22Rv1 (cell line): ENCODE measurements around the gene ASXL1.

ENCODE experiments used
- H3K27ac ChIP-seq: fragments of 450-650 bp; 2 replicates; pipeline ENCODE4 v1.5.1; 2017
- ZFX ChIP-seq: fragments of 450-650 bp; IDR thresholded peaks from 2 replicates; pipeline ENCODE4 v1.6.1; 2017; ENCODE audit warnings: antibody characterized with exemption, borderline replicate concordance
- TF ChIP-seq, protein P1 (sequence below): fragments of 450-650 bp; IDR thresholded peaks from 2 replicates; pipeline ENCODE4 v1.5.1; 2017; ENCODE audit warnings: mild to moderate bottlenecking

ASXL1 gene

DNA sequence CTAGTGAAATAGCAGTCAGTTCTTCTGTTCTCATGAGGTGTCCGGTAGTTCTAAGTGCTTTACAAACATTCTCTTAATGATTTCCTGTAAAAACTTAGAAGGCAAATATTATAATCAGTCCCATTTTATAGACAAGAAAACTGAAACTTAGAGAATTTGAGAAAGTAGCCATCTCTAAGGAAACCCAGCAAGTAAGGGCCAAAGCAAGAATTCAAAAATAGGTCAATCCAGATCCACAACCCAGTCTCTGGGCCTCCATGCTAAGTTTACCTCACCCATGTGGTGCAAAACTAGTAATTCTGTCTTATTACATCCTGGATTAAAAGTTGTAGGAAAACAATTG is 27.6 kb upstream of the ASXL1 start:
- peak overlapping the region; percentile 94 for H3K27ac ChIP-seq
- TF ChIP-seq, protein P1, sequence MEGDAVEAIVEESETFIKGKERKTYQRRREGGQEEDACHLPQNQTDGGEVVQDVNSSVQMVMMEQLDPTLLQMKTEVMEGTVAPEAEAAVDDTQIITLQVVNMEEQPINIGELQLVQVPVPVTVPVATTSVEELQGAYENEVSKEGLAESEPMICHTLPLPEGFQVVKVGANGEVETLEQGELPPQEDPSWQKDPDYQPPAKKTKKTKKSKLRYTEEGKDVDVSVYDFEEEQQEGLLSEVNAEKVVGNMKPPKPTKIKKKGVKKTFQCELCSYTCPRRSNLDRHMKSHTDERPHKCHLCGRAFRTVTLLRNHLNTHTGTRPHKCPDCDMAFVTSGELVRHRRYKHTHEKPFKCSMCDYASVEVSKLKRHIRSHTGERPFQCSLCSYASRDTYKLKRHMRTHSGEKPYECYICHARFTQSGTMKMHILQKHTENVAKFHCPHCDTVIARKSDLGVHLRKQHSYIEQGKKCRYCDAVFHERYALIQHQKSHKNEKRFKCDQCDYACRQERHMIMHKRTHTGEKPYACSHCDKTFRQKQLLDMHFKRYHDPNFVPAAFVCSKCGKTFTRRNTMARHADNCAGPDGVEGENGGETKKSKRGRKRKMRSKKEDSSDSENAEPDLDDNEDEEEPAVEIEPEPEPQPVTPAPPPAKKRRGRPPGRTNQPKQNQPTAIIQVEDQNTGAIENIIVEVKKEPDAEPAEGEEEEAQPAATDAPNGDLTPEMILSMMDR, result no peak
- no peak for TF ChIP-seq ZFX

DNA sequence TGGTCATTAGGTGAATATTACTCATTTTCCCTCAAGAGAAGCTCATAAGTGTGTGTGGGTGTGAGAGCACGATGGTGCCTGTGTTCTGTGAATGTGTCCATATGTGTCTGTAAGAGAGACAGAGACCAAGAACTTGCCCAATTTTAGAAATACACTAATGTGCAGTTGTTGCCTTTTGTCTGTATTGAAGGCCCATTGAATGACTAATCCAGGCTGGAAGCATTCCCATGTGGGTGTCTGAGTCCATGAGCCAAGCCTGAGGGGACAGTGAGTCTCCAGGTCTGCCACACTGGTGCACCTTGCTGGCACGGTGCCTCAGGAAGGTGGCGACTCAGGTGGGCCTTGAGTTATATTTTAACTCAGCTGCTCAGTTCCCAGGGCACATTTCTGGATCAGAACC is 25.5 kb upstream of the ASXL1 start:
- TF ChIP-seq, protein P1, result no peak
- no peak for TF ChIP-seq ZFX
- peak overlapping the region; percentile 16; the same call in 1 of the 2 replicates for H3K27ac ChIP-seq

DNA sequence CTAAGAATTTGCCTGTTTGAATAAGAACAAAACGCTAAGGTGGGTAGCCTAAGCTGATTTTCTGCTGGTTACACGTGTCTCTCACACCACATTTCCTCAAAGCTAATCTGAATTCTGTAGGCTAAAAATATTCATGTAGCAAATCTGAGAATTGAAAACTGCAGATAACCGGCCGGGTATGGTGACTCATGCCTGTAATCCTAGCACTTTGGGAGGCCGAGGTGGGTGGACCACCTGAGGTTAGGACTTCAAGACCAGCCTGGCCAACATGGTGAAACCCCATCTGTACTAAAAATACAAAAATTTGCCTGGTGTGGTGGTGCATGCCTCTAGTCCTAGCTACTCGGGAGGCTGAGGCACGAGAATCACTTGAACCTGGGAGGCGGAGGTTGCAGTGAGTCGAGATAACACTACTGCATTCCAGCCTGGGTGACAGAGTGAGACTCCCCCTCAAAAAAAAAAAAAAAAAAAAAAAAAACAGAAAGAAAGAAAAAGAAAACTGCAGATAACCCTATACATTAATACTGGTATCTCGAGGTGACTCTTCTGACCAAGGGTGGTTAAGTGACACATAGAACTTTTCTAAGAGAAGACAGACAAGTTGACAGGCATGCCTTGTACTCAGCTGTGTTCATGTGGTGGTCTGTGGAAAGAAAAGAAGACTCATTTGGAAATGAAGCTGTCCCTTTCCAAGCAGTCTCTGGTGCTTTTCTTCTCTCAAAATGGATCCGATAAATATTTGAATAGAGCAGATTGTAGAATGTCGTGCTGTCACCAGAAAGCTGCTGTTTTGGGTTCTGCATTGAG is 24.7 kb upstream of the ASXL1 start:
- no peak overlapping the region; the same call in 1 of the 2 replicates for H3K27ac ChIP-seq
- TF ChIP-seq, protein P1, result no peak
- TF ChIP-seq ZFX, result no peak

DNA sequence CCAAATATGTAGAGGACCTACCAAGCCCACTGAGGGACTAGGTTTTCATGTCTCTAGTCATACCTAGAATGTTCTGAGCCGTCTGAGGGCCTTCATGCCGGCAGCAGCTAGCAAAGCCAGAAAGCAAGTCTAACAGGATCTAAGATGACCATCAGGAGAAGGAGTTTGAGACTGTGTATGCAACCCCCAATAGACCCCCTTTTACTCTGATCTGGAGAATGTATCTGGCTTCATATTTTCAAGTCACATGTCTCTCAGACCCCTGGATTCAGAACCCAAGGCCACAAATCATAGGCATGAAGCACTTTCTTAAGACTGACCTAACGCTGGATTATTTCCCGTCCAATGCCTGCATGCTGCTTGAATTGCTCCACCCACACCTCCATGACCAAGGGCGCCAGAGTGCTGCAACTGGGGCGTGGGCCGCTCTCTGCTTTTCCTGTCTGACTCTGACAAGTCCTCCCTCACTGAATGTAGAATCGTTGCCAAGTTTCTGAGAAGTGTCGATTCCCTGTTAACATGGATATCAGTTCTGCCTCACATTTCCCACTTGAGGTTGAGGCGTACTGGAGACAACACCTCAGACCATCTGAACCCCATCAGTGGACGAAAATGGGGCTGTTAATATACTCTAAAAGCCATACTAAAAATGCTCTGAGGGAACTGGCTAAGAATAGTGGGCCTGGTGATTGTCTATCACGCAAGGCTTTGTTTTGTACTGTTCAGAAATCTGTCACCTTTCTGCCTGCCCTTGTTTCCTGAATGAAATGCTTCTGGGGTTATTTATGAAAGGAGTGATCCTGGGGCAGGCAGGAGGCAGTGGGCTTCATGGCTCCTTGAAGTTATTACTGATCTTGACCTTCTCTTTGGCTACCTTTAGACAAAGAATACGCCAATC is 23.9 kb upstream of the ASXL1 start:
- H3K27ac ChIP-seq, result no peak overlapping the region
- no peak for TF ChIP-seq ZFX
- TF ChIP-seq, protein P1, result no peak

DNA sequence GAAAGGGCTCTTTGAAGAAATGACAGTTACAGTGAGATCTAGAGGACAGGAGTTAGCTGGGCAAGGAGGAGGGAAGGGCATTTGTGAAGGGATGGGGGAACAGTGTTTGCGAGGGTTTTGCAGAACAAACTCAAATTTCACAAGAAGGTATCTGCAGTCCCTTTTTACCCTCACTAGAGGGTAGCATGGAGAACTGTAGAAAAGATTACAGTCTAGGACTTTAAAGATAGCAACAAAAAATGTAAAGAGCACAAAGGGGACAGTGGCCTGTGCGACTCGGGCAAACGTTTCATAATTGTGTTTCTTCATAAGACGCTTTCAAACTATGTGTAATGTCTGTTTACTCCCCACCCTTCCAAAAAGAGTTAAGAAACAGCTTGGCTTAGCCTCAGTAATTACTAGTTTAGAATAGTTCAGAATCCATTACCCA is 21.2 kb upstream of the ASXL1 start:
- no peak overlapping the region for H3K27ac ChIP-seq

DNA sequence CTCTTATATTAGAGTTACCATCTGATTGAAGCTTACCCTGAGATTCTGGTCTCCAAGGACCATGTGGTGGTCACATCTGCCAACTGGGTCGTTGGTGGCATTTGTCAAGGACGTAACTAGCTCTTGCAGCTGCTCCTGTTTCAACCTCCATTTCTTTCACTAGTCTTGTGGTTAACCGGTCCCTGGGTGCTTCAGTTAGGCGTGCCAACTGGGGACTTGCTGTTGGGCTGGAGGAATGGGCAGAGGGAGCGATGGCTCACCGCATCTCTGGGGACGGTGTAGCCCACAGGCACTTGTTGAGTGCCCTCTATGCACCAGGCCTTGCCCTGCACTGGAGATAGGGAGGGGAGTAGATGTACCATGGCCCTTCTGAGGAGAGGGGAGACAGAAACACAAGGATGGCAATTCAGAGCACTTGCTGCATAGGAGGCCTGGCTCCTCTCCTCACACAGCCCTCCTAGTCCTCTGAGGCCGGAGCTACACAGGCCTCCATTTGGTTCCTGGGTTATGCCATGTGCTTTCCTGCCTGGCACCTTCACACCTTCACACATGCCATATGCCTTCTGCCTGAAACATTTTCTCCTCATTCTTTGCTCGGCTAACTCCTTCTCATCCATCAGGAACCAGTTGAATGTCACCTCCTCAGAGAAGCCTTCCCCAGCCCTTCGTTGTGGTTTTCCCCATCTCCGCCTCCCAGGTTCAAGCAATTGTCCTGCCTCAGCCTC is 20.0 kb upstream of the ASXL1 start:
- no peak overlapping the region for H3K27ac ChIP-seq
- no peak for TF ChIP-seq ZFX
- TF ChIP-seq, protein P1, result no peak

More for the DNA sequence above, 21.2 kb upstream of the ASXL1 start:
- no peak for TF ChIP-seq ZFX
- TF ChIP-seq, protein P1, result peak; percentile 69
